NOMO-1 (cell line): ENCODE measurements around the gene HBB.
"Not testable (repeated sequence)": the region's sequence is repeated elsewhere in the genome, so short reads cannot be mapped to it uniquely, and the experiment has no call there.

Experiments
- DNase-seq, 2 experiments: peaks; one replicate each; lab custom pipeline; 2025; ENCODE audit not compliant: unreplicated experiment in 2 of 2; lab: John Stamatoyannopoulos, UW

The HBB gene

DNA sequence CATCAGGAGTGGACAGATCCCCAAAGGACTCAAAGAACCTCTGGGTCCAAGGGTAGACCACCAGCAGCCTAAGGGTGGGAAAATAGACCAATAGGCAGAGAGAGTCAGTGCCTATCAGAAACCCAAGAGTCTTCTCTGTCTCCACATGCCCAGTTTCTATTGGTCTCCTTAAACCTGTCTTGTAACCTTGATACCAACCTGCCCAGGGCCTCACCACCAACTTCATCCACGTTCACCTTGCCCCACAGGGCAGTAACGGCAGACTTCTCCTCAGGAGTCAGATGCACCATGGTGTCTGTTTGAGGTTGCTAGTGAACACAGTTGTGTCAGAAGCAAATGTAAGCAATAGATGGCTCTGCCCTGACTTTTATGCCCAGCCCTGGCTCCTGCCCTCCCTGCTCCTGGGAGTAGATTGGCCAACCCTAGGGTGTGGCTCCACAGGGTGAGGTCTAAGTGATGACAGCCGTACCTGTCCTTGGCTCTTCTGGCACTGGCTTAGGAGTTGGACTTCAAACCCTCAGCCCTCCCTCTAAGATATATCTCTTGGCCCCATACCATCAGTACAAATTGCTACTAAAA is at the start of gene HBB:
HBB (minus strand) TSS at position 340 of the 579 bp plus-strand sequence; CDS start at position 290, 50 bp downstream.
- DNase-seq: no peak

DNA sequence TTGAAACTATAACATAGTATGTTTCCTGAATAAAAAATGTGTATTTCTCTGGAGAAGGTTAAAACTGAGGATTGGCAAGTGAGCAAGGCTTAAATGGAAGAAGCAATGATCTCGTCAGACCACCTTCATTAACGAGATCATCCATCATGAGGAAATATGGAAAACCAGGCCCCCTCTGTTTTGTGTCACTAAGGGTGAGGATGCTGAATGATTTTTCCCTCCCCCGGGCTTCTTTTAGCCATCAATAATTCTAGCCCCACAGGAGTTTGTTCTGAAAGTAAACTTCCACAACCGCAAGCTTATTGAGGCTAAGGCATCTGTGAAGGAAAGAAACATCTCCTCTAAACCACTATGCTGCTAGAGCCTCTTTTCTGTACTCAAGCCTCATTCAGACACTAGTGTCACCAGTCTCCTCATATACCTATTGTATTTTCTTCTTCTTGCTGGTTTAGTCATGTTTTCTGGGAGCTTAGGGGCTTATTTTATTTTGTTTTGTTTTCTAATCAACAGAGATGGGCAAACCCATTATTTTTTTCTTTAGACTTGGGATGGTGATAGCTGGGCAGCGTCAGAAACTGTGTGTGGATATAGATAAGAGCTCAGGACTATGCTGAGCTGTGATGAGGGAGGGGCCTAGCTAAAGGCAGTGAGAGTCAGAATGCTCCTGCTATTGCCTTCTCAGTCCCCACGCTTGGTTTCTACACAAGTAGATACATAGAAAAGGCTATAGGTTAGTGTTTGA is 48.7 kb upstream of the HBB start:
- no peak for DNase-seq

DNA sequence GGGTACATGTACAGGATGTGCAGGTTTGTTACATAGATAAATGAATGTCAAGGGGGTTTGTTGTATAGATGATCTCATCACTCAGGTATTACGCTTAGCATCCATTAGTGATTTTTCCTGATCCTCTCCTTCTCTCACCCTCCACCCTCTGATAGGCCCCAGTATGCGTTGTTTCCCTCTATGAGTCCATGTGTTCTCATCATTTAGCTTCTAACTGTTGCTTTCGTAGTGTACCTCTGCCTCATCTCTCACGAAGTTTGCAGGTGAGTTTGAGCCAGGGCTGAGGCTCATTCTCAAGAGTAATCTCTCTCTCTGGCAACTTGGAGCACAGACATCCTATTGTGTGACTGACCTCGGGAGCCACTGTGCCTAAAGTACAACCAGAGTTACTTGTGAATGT is 47.5 kb upstream of the HBB start:
- no peak for DNase-seq

DNA sequence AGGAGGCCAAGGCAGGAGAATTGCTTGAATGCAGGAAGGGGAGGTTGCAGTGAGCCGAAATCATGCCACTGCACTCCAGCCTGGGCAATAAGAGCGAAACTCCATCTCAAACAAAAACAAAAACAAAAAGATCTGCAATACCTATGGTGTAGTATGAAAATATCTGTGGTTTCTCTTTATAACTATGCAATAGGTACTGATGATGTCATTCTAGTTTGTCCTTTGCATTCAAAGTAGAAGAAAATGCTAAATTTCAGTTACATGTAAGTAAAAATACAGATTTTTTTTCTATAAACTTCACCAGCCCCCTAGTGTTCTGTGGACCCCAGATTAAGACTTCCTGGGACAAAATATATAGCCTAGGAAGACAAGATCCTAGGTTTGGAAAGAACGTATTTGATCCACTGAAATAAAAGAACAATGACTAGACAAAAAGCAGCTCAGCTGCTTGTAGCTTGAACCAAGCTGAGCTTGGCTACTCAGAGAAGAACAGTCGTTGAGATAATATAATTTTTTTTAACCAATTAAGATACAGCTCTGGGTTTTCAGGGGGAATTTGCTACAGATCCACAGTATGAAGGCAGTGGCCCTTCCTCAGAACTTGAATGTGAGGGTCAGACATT is 45.6 kb upstream of the HBB start:
- no peak for DNase-seq

DNA sequence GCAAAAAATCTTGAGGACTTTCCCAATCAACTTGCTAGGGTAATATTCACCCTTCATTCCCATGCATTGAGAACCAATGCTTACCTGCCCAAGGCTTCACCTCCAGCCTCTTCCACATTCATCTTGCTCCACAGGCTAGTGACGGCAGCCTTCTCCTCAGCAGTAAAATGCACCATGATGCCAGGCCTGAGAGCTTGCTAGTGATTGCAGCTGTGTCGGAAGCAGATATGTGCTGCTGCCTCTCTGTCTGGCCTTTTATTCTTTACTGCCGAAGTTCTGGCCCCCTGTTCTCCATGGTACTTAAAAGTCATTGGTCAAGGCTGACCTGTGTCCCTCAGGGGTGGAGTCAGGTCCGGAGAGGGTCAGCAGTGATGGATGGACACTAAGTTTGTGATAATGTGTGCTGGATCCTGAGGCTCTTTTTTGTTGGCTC is 42.9 kb upstream of the HBB start, which contains the start of gene HBE1:
HBE1 (minus strand) TSS at position 231 of the 433 bp plus-strand sequence; CDS start at position 176, 55 bp downstream.
- no peak for DNase-seq

DNA sequence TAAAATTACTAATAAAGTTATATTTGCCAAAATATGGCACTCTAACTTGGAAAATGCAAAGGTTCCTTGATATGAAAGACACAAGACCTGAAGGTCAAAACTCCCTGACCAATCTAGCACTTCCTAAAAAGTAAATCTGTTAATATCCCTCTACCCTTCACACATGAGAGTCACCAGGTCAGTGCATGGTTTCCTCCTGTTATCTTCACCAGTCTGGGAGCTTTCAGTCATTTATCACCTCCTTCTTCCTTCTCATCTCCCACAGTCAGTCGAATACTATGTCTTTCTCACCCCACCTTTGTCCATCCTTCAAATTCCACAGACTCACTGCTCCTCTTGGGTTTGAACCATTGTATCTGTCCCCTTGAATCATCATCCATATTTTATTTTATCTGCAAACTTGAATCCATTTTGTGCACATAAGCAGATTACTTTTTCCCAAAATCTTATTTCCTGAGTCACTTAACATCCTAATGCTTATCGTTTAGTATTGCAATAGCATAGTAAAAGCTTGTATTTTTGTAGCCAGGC is 40.2 kb upstream of the HBB start:
- DNase-seq: no peak

DNA sequence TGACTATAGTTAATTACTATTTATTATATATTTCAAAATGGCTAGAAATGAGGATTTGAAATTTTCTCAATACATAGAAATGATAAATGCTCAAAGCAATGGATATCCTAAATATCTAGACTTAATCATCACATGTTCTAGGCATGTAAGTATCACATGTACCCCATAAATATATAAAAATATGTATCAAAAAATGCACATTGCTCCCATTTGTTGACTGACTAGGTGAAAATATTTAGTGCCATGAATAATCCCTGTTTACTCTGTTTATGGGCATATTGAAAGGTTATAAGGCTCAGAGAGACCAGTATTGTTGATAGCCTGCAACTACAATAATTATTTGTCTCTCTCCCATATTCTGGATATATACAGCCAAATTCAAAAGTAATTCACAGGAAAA is 39.7 kb upstream of the HBB start:
- no peak for DNase-seq

DNA sequence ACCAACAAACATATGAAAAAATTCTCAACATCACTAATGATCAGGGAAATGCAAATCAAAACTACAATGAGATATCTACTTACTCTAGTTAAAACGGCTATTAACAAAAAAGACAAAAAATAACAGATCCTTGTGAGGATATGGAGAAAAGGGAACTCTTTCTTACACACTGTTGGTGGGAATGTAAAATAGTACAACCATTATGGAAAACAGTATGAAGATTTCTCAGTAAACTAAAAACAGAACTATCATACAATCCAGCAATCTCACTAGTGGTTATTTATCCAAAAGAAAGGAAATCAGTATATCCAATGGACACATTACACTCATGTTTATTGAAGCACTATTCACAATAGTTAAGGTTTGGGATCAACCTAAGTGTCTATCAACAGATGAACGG is 39.0 kb upstream of the HBB start:
- DNase-seq: no peak

DNA sequence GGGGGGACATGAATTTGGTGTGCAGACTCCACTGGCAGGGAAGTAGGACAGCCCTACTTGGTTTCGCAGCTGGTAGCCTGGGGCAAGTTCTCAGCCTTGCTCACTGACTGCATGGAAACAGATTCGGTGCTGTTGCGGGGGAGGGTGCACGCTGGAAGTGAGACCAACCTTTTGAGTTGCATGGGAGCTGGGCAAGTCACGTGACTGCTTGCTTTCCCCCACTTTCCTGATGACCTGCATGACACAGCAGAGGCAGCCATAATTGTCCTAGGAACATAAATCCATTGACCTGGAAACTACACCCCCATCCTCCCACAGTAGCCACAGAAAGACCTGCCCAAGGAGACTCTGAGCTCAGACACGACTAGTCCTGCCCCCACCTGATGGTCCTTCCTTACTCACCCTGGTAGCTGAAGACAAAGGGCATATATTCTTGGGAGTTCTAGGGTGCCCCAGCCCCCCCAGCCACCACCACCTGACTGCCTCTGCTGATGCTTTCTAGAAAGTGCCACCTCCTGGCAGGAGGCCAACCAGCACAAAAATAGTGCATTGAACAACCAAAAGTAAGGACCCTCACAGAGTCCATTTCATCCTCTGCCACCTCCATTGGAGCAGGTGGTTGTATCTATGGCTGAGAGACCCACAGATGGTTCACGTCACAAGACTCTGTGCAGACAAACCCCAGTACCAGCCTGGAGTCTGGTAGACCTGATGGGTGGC is 31.8 kb upstream of the HBB start:
- DNase-seq: no peak

DNA sequence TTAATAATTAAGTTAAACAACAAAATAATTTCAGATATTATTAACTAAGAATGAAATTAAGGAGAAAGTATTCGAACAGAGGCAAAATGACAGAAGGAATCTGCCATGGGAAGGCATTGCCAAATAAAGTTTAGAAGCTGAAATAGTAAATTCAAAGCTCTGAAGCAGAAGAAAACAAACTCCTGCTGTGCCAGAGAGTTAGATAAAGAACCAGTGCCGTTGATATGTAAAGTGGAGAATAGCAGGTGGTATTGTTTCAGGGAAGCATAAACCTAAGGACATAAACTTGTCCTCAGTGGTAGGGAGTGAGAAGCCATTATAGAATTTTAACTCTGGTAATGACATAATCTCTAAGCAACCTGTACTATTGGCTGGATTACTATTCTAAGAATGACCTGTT is 30.4 kb upstream of the HBB start:
- no peak for DNase-seq

DNA sequence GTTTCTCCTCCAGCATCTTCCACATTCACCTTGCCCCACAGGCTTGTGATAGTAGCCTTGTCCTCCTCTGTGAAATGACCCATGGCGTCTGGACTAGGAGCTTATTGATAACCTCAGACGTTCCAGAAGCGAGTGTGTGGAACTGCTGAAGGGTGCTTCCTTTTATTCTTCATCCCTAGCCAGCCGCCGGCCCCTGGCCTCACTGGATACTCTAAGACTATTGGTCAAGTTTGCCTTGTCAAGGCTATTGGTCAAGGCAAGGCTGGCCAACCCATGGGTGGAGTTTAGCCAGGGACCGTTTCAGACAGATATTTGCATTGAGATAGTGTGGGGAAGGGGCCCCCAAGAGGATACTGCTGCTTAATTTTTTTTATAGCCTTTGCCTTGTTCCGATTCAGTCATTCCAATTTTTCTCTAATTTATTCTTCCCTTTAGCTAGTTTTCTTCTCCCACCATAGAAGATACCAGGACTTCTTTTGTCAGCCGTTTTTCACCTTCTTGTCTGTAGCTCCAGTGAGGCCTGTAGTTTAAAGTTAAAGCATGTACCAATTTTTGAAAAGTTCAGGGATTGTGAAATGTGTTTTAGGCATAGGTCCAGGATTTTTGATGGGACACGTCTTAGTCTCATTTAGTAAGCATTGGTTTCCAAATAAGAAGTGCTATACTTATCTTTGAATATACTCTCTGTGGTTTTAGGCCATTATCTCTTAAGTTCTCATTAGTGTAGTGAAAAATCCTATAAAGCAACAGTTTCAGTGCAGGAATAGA is 28.0 kb upstream of the HBB start, which contains the start of gene HBG2:
HBG2 (minus strand) TSS at position 136 of the 768 bp plus-strand sequence; CDS start at position 83, 53 bp downstream.
- not testable (repeated sequence) for DNase-seq

DNA sequence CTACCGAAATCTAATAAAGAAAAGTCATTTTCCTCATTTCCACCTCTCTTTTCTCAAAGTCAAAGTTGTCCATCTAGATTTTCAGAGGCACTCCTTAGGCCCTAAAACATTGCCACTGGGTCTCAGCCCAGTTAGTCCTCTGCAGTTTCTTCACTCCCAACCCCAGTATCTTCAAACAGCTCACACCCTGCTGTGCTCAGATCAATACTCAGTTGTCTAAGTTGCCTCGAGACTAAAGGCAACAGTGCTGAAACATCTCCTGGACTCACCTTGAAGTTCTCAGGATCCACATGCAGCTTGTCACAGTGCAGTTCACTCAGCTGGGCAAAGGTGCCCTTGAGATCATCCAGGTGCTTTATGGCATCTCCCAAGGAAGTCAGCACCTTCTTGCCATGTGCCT is 27.2 kb upstream of the HBB start:
- not testable (repeated sequence) for DNase-seq

DNA sequence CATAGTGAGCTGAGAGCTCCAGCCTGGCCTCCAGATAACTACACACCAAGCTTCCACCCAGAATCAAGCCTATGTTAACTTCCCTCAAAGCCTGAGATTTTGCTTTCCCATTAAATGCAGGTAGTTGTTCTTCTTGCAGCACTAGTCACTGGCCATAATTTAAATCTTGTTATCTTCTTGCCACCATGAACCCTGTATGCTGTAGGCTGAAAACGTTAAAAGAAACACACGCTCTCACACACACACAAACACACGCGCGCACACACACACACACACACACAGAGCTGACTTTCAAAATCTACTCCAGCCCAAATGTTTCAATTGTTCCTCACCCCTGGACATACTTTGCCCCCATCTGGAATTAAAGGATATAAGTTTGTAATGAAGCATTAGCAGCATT is 26.6 kb upstream of the HBB start:
- DNase-seq: not testable (repeated sequence)

DNA sequence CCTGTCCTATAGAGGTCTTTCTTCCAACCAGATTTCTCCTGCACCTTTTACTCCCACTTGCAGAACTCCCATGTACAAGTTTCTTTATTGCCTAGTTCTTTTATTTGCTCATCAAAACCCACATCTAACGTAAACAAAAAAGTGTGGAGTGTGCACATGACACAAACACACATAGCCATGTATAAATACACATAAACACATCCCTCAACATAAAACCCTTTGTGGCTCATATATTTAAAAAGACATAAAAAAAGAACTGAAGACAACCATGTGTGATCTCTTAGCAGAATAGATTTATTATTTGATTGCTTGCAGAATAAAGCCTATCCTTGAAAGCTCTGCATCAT is 26.0 kb upstream of the HBB start:
- no peak for DNase-seq

DNA sequence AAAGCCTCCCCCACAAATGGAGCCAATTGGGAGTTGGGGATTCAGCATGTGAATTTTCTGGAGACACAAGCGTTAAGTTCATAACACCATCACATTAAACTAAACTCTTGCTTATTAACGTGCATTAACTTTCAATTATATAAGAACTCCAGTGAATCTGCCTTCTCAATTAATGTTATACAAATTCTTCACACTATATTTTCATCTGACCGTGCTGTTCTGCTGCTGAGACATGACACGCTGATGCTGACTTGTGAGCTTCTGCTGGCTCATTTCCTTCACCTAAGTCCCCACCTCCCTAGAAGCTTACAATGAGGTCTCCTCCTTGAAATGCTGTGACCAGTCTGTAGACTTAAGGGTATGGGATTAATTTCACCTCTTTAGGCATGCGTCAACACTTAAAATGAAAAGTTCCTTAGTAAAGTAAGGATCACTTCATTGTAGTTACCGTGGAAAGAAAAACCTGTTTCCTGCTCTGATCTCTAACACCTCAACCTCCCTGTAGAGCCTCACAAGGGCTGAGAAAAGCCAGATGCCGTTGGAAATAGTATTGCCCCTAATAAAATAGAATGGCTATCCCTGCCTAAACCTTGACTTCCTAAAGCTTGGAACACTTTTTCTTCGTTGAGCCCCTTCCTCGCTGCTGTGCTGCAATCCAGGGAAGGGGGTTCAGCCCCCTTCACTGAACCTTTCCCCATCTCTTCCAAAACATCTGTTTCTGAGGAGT is 25.5 kb upstream of the HBB start:
- no peak for DNase-seq

DNA sequence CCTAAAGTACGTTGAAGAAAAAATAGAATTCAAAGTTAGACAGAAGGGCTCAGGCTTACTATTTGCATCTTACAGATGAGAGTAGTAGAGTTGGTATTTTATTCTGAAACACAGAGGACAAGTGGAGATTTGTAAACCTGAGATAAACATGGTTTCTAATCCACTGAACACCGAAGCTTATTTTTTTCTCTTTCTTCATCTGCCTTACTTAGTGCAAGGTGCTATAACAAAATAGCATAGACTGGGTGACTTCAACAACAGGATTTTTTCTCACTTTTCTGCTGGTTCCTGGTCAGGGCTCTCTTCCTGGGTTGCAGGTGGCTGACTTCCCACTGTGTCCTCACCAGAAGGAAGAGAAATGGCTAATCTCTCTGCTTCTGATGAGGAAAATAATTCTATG is 24.9 kb upstream of the HBB start:
- DNase-seq: no peak

DNA sequence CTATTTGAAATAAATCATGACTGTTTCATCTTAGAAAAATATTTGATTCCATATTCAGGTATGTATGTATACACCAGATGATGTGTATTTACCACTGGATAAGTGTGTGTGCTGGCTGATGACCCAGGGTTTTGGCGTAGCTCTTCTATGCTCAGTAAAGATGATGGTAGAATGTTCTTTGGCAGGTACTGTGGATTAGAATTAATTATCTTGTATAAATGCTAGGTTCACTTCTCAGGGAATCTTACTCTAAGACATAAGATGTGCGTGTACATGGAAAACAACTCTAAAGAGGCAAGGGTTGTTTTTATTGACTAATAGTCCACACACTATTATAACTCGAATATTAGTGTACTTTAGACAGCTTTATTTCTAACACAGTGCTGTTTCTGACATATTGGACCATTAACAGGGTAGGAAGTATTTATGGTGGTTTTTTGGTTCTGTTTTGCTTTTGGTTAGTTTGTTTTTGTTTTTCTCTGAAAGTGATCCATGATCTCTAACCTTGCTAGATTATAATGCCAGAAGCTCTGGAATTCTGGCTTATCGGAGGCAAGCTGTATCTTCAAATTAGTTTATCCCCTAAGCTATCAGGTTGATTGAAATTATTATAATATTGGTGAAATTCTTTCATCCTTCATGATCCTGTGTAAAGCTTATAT is 23.8 kb upstream of the HBB start:
- no peak for DNase-seq

DNA sequence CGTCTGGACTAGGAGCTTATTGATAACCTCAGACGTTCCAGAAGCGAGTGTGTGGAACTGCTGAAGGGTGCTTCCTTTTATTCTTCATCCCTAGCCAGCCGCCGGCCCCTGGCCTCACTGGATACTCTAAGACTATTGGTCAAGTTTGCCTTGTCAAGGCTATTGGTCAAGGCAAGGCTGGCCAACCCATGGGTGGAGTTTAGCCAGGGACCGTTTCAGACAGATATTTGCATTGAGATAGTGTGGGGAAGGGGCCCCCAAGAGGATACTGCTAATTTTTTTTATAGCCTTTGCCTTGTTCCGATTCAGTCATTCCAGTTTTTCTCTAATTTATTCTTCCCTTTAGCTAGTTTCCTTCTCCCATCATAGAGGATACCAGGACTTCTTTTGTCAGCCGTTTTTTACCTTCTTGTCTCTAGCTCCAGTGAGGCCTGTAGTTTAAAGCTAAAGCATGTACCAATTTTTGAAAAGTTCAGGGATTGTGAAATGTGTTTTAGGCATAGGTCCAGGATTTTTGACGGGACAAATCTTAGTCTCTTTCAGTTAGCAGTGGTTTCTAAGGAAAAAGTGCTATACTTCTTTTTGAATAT is 23.0 kb upstream of the HBB start, which contains the start of gene HBG1:
HBG1 (minus strand) TSS at position 51 of the 590 bp plus-strand sequence. CDS start 53 bp downstream, outside the sequence.
- not testable (repeated sequence) for DNase-seq

DNA sequence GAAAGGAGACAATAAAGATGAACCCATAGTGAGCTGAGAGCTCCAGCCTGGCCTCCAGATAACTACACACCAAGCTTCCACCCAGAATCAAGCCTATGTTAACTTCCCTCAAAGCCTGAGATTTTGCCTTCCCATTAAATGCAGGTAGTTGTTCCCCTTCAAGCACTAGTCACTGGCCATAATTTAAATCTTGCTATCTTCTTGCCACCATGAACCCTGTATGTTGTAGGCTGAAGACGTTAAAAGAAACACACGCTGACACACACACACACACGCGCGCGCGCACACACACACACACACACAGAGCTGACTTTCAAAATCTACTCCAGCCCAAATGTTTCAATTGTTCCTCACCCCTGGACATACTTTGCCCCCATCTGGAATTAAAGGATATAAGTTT is 21.6 kb upstream of the HBB start:
- not testable (repeated sequence) for DNase-seq
